Measurements from ENCODE around the gene KRTAP10-3.

Gene KRTAP10-3

DNA sequence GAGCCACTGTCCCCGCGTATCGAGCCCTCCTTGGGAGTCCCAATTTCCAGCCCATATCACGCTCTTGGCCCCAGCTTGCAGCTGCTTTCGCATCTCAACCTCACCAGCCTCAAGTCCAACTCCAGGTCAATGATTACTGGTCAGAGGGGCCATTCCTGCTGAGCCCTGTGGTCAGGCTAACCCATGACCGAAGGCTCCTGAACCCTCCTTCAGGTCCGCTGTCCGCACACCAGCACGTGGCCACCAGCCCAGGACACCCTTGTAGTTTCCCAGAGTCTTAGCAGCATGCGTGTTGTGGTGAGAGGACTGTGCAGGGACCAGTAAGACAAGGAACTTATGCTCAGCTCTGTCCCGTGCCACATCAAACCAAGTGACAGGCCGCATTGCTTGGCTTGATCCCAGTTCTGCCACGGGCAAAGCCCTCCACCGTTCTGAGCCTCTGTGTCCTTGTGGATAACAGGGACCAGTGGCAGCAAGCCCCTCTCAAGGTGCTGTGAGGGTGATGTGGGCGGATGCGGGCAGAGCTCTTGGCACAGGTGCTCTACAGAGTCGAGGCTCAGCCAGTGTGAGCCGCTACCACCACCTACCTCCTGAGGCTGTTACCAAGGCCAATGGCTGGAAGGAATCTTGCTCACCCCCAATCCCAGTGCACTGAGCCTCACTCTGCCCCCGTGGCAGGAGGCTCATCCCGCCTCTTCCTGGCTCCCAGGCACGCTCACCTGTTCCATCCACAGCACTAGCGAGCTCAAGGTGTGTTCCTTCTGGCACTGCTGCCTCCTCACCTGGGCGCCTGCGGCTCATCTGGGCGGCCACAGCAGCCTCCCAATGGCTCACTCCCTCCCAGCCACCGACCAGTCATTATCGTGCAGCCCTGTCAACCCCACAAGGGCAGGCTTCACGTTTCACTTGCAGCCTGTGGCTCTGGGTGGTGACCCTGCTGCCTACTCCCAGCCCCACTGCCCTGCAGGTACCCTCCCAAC lies 39.0 kb downstream of the KRTAP10-3 start:
- no peaks in the 10 kb centered on the region for H3K4me1 ChIP-seq (ENCODE audit: control insufficient read depth, insufficient read depth, low read length)
- no peak overlapping the region for H3K4me3 ChIP-seq (ENCODE audit: low read depth, low read length)
- H3K27ac ChIP-seq (ENCODE audit: extremely low read depth, low read depth, low read length), result no peak overlapping the region
- TF ChIP-seq ZNF311 (tag by site-specific recombination; IDR thresholded peaks at IDR 0.05; ENCODE audit: borderline replicate concordance), result no peak
- TF ChIP-seq BCL11A (tag by site-specific recombination; IDR thresholded peaks at IDR 0.05; ENCODE audit: low read depth), result no peak
- no peak for TF ChIP-seq ZNF530 (tag by site-specific recombination; IDR thresholded peaks at IDR 0.05; ENCODE audit: low read depth)
- no peak for TF ChIP-seq ZNF302 (tag by site-specific recombination; IDR thresholded peaks at IDR 0.05; ENCODE audit: low read depth)
- TF ChIP-seq, protein P1, sequence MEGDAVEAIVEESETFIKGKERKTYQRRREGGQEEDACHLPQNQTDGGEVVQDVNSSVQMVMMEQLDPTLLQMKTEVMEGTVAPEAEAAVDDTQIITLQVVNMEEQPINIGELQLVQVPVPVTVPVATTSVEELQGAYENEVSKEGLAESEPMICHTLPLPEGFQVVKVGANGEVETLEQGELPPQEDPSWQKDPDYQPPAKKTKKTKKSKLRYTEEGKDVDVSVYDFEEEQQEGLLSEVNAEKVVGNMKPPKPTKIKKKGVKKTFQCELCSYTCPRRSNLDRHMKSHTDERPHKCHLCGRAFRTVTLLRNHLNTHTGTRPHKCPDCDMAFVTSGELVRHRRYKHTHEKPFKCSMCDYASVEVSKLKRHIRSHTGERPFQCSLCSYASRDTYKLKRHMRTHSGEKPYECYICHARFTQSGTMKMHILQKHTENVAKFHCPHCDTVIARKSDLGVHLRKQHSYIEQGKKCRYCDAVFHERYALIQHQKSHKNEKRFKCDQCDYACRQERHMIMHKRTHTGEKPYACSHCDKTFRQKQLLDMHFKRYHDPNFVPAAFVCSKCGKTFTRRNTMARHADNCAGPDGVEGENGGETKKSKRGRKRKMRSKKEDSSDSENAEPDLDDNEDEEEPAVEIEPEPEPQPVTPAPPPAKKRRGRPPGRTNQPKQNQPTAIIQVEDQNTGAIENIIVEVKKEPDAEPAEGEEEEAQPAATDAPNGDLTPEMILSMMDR (tag by site-specific recombination; IDR thresholded peaks at IDR 0.05), result no peak
- no peak for TF ChIP-seq ZNF555 (tag by site-specific recombination; conservative IDR thresholded peaks at IDR 0.05)
- no peak for TF ChIP-seq ZNF266 (tag by site-specific recombination; IDR thresholded peaks at IDR 0.05; ENCODE audit: low read depth)
- TF ChIP-seq ZNF670 (tag by site-specific recombination; IDR thresholded peaks at IDR 0.05; ENCODE audit: low read depth), result no peak
- TF ChIP-seq SETDB1 (IDR thresholded peaks at IDR 0.05; ENCODE audit: insufficient read length, low read length), result no peak
- no peaks in the 10 kb centered on the region for H3K36me3 ChIP-seq (ENCODE audit: control insufficient read depth in 2 of 2, insufficient read depth in 1 of 2, low read length in 2 of 2)
- POLR2A ChIA-PET, result no interaction called here
- CTCF ChIA-PET, result interaction anchor here (0.6 to 1.5 kb wide), 5 partner anchors 9 to 766 kb away, joined by 3 to 6 read pairs (median 3); no protein-coding TSS in a partner anchor
- no peaks in the 10 kb centered on the region for H3K9me3 ChIP-seq (ENCODE audit: control insufficient read depth, insufficient read depth, low read depth, low read length)

DNA sequence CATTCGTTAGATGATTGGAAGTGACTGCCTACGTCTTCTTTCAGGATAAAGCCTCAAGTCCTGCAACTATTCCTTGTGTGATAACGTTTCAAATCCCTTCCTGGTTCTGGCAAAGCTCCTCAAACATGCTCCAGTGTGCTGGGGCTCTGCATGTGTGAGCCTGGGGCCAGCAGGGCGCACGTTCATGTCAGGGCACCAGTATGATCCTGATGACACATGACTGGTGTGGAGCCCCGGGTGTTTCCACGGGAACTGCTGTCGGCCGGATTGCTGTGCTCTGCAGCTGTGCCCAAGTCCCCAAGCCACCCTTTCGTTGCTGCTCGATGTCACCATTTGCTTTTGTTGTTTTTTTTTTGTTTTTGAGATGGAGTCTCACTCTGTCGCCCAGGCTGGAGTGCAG lies 39.9 kb downstream of the KRTAP10-3 start:
- no peak overlapping the region for H3K4me3 ChIP-seq (ENCODE audit: low read depth, low read length)
- no peaks in the 10 kb centered on the region for H3K36me3 ChIP-seq (ENCODE audit: control insufficient read depth in 2 of 2, insufficient read depth in 1 of 2, low read length in 2 of 2)
- H3K9me3 ChIP-seq (ENCODE audit: control insufficient read depth, insufficient read depth, low read depth, low read length), result no peaks in the 10 kb centered on the region
- H3K4me1 ChIP-seq (ENCODE audit: control insufficient read depth, insufficient read depth, low read length), result no peaks in the 10 kb centered on the region
- TF ChIP-seq BCL11A (tag by site-specific recombination; IDR thresholded peaks at IDR 0.05; ENCODE audit: low read depth) (no peak), ZNF202 (tag by site-specific recombination; IDR thresholded peaks at IDR 0.05; ENCODE audit: borderline replicate concordance) (no peak), ZNF76 (tag by site-specific recombination; IDR thresholded peaks at IDR 0.05; ENCODE audit: borderline replicate concordance, low read depth) (no peak), ZSCAN23 (tag by site-specific recombination; IDR thresholded peaks at IDR 0.05) (no peak), ZNF610 (tag by site-specific recombination; IDR thresholded peaks at IDR 0.05; ENCODE audit: borderline replicate concordance) (no peak), ZFP69B (tag by site-specific recombination; IDR thresholded peaks at IDR 0.05) (no peak), ZNF24 (tag by site-specific recombination; IDR thresholded peaks at IDR 0.05) (no peak), ZNF549 (tag by site-specific recombination; IDR thresholded peaks at IDR 0.05) (no peak), ZNF366 (tag by site-specific recombination; conservative IDR thresholded peaks at IDR 0.05) (no peak)
- TF ChIP-seq, protein P2, sequence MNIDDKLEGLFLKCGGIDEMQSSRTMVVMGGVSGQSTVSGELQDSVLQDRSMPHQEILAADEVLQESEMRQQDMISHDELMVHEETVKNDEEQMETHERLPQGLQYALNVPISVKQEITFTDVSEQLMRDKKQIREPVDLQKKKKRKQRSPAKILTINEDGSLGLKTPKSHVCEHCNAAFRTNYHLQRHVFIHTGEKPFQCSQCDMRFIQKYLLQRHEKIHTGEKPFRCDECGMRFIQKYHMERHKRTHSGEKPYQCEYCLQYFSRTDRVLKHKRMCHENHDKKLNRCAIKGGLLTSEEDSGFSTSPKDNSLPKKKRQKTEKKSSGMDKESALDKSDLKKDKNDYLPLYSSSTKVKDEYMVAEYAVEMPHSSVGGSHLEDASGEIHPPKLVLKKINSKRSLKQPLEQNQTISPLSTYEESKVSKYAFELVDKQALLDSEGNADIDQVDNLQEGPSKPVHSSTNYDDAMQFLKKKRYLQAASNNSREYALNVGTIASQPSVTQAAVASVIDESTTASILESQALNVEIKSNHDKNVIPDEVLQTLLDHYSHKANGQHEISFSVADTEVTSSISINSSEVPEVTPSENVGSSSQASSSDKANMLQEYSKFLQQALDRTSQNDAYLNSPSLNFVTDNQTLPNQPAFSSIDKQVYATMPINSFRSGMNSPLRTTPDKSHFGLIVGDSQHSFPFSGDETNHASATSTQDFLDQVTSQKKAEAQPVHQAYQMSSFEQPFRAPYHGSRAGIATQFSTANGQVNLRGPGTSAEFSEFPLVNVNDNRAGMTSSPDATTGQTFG (tag by site-specific recombination; IDR thresholded peaks at IDR 0.05; ENCODE audit: borderline replicate concordance), result no peak
- H3K27ac ChIP-seq (ENCODE audit: extremely low read depth, low read depth, low read length), result no peak overlapping the region
- POLR2A ChIA-PET, result no interaction called here
- CTCF ChIA-PET, result interaction anchor here (0.7 to 1.5 kb wide), 3 partner anchors 13 to 275 kb away, joined by 3 to 6 read pairs (median 3); no protein-coding TSS in a partner anchor
